ENCODE measurements around the gene UST. TPM values are rescaled to one million over a fixed set of nuclear protein-coding genes. Genes with fewer than 3 reads are reported as not detected.

Gene UST
- total and polyA plus RNA-seq, 2 donors (not counting 1 experiment from before 2014, with no cell fraction given) = 7.3 to 16.9 TPM

DNA sequence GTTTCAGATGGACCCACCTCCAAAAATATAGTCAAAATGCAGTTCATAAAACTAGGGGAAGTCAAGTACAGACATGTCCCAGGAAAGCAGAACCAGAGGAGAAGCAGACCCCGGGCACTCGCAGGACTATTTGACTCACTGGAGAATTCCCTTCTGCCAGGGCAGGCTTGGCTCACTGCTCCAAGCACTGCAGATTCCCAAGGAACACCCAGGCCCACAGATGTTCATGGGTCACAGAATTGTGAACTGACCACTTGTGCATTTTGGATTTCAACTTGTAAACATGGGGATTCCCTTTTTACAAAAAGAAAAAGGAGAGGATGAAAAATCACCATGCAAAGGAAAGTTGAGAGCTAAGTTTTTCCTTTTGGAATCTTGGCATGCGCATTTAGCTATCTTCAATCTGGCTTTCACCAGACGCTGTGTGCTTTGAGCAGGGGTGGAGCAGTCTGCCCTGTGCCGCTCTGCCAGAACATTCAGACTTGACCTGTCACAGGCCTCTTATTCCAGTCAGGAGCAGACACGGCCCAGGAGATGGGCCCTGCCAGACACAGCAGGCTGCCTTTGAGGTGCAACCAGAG lies 333.2 kb downstream of the UST start:
- no peaks in the 10 kb centered on the region for H3K27me3 Mint-ChIP-seq
- no peaks in the 10 kb centered on the region for H3K9me3 Mint-ChIP-seq (ENCODE audit: insufficient read depth)
- ChIA-PET CTCF (interaction anchor here (1.0 to 1.9 kb wide), 8 partner anchors 15 to 437 kb away, joined by 3 to 33 read pairs (median 4); partner anchors contain the start of gene ZC3H12D), POLR2A (interaction anchor here (0.6 kb wide), 1 partner anchor 22 kb away, joined by 4 read pairs; no protein-coding TSS in a partner anchor)
- H3K27ac ChIP-seq (ENCODE audit: low read length in 2 of 2) = no peak overlapping the region
- H3K27ac Mint-ChIP-seq = no peak overlapping the region
- no peak overlapping the region for H3K4me3 ChIP-seq (ENCODE audit: control extremely low read depth in 1 of 5, extremely low read depth in 1 of 5, insufficient read depth in 1 of 5, low read depth in 2 of 5, low read length in 4 of 5)
- peaks cover 0 to 3% of the 10 kb centered on the region in 2 donors for H3K4me1 ChIP-seq (ENCODE audit: control insufficient read depth in 2 of 2, insufficient read depth in 2 of 2, low read length in 2 of 2)
- intact Hi-C loops (cut with micrococcal nuclease) = loop anchor here (5.0 kb wide), 2 partner anchors 33 to 337 kb away; no protein-coding TSS in a partner anchor
- TF ChIP-seq EZH2 (IDR thresholded peaks at IDR 0.05; ENCODE audit: borderline replicate concordance, insufficient read depth, low read depth, low read length, poor library complexity, severe bottlenecking) = no peak
- no peak for DNase-seq
- no peaks in the 10 kb centered on the region for H3K79me2 ChIP-seq (ENCODE audit: control insufficient read depth, insufficient read depth, low read length)
- H3K4me1 Mint-ChIP-seq = peaks cover 13% of the 10 kb centered on the region
- H4K20me1 ChIP-seq (ENCODE audit: control insufficient read depth, insufficient read depth, low read length, poor library complexity, severe bottlenecking) = no peaks in the 10 kb centered on the region
- H3K27me3 ChIP-seq (replicated peaks in 1 of 4; ENCODE audit: control extremely low read depth in 1 of 4, control insufficient read depth in 3 of 4, insufficient read depth in 4 of 4, low read length in 3 of 4) = no peaks in the 10 kb centered on the region
- H3K9ac ChIP-seq (ENCODE audit: low read length) = no peak overlapping the region
- no peak overlapping the region for H2AFZ ChIP-seq (ENCODE audit: insufficient read depth, low read depth, low read length, poor library complexity, severe bottlenecking)
- no peak overlapping the region for H3K4me3 Mint-ChIP-seq
- ATAC-seq (ENCODE audit: low read depth) = no peak
- H3K4me2 ChIP-seq (replicated peaks; ENCODE audit: low read depth, low read length, poor library complexity, severe bottlenecking) = no peak overlapping the region
- no peaks in the 10 kb centered on the region for H3K9me3 ChIP-seq (ENCODE audit: control extremely low read depth in 1 of 3, control insufficient read depth in 2 of 3, insufficient read depth in 1 of 3, low read length in 2 of 3)
- WGBS (ENCODE audit: insufficient coverage) = 86% methylated on average over 6 of the region's 6 CpGs
- peaks cover 0 to 6% of the 10 kb centered on the region in 2 experiments for H3K36me3 ChIP-seq (replicated peaks in 1 of 2; ENCODE audit: control extremely low read depth in 1 of 2, control insufficient read depth in 1 of 2, extremely low read depth in 1 of 2, insufficient read depth in 2 of 2, low read length in 1 of 2)

DNA sequence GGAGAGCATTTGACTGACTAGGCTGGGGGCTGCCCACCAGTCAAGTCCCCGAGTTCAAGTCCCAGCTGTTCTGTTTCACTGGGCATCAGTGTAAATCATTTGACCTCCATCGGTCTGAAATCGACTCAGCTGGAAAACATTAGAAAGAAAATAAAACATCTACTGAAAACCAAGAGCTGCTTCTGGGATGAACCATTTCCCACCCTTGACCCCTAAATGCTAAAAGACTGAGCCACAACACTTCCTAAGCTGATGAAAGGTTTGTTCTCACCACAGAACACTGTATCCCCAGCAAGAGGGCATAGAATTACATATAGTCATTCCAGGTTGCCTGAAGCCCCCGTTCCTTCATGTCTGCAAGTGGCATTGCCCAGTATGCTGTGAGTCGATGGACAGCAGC lies 333.7 kb downstream of the UST start:
- Histone ChIP-seq H3K9ac (ENCODE audit: low read length) (no peak overlapping the region), H2AFZ (ENCODE audit: insufficient read depth, low read depth, low read length, poor library complexity, severe bottlenecking) (no peak overlapping the region), H3K4me3 (ENCODE audit: control extremely low read depth in 1 of 5, extremely low read depth in 1 of 5, insufficient read depth in 1 of 5, low read depth in 2 of 5, low read length in 4 of 5) (no peak overlapping the region), H3K79me2 (ENCODE audit: control insufficient read depth, insufficient read depth, low read length) (no peaks in the 10 kb centered on the region), H3K4me1 (ENCODE audit: control insufficient read depth in 2 of 2, insufficient read depth in 2 of 2, low read length in 2 of 2) (peaks cover 0 to 3% of the 10 kb centered on the region in 2 donors), H3K27me3 (replicated peaks in 1 of 4; ENCODE audit: control extremely low read depth in 1 of 4, control insufficient read depth in 3 of 4, insufficient read depth in 4 of 4, low read length in 3 of 4) (no peaks in the 10 kb centered on the region), H3K4me2 (replicated peaks; ENCODE audit: low read depth, low read length, poor library complexity, severe bottlenecking) (no peak overlapping the region), H3K36me3 (replicated peaks in 1 of 2; ENCODE audit: control extremely low read depth in 1 of 2, control insufficient read depth in 1 of 2, extremely low read depth in 1 of 2, insufficient read depth in 2 of 2, low read length in 1 of 2) (peaks cover 0 to 6% of the 10 kb centered on the region in 2 experiments), H3K9me3 (ENCODE audit: control extremely low read depth in 1 of 3, control insufficient read depth in 2 of 3, insufficient read depth in 1 of 3, low read length in 2 of 3) (no peaks in the 10 kb centered on the region), H3K27ac (ENCODE audit: low read length in 2 of 2) (no peak overlapping the region), H4K20me1 (ENCODE audit: control insufficient read depth, insufficient read depth, low read length, poor library complexity, severe bottlenecking) (no peaks in the 10 kb centered on the region)
- H3K9me3 Mint-ChIP-seq (ENCODE audit: insufficient read depth) = no peaks in the 10 kb centered on the region
- POLR2A ChIA-PET = no interaction called here
- H3K27ac Mint-ChIP-seq = no peak overlapping the region
- H3K27me3 Mint-ChIP-seq = no peaks in the 10 kb centered on the region
- no peak overlapping the region for H3K4me3 Mint-ChIP-seq
- CTCF ChIA-PET = interaction anchor here (0.6 to 1.9 kb wide), 10 partner anchors 11 to 437 kb away, joined by 3 to 33 read pairs (median 3); partner anchors contain the start of gene ZC3H12D
- 96% methylated on average over 5 of the region's 5 CpGs for WGBS (ENCODE audit: insufficient coverage)
- intact Hi-C loops (cut with micrococcal nuclease) = loop anchor here (5.0 kb wide), 2 partner anchors 33 to 337 kb away; no protein-coding TSS in a partner anchor
- no peak for ATAC-seq (ENCODE audit: low read depth)
- H3K4me1 Mint-ChIP-seq = peaks cover 11% of the 10 kb centered on the region
- no peak for DNase-seq
- TF ChIP-seq, protein P1, sequence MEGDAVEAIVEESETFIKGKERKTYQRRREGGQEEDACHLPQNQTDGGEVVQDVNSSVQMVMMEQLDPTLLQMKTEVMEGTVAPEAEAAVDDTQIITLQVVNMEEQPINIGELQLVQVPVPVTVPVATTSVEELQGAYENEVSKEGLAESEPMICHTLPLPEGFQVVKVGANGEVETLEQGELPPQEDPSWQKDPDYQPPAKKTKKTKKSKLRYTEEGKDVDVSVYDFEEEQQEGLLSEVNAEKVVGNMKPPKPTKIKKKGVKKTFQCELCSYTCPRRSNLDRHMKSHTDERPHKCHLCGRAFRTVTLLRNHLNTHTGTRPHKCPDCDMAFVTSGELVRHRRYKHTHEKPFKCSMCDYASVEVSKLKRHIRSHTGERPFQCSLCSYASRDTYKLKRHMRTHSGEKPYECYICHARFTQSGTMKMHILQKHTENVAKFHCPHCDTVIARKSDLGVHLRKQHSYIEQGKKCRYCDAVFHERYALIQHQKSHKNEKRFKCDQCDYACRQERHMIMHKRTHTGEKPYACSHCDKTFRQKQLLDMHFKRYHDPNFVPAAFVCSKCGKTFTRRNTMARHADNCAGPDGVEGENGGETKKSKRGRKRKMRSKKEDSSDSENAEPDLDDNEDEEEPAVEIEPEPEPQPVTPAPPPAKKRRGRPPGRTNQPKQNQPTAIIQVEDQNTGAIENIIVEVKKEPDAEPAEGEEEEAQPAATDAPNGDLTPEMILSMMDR (IDR thresholded peaks at IDR 0.05) = no peak
- no peak for TF ChIP-seq EZH2 (IDR thresholded peaks at IDR 0.05; ENCODE audit: borderline replicate concordance, insufficient read depth, low read depth, low read length, poor library complexity, severe bottlenecking)
